SKM-1 (cell line): ENCODE measurements around the gene AKAP9.
"Not testable (repeated sequence)": the region's sequence is repeated elsewhere in the genome, so short reads cannot be mapped to it uniquely, and the experiment has no call there.

Experiments
- DNase-seq: peaks from one replicate; lab custom pipeline; 2025; ENCODE audit not compliant: unreplicated experiment; lab: John Stamatoyannopoulos, UW

AKAP9 gene

GRCh38 chr7:92133133-92133736 is 192.6 kb downstream of the AKAP9 start:
- peak; percentile 48 for DNase-seq

- DNase-seq: no peak
Measured at GRCh38 chr7:92133737-92134270, 193.1 kb downstream of the AKAP9 start.

- peak; percentile 65 for DNase-seq
Measured at GRCh38 chr7:92134271-92135051, 193.8 kb downstream of the AKAP9 start, which contains the start of gene CYP51A1. CYP51A1 (minus strand) TSS chr7:92134477; CDS start chr7:92134364, 113 bp downstream.

- no peak for DNase-seq
Measured at GRCh38 chr7:92135052-92135889, 194.6 kb downstream of the AKAP9 start.

- DNase-seq: no peak
Measured at GRCh38 chr7:92137557-92137956, 196.9 kb downstream of the AKAP9 start.

GRCh38 chr7:92141161-92141560 is 200.5 kb downstream of the AKAP9 start:
- no peak for DNase-seq

- DNase-seq: not testable (repeated sequence)
Measured at GRCh38 chr7:92142791-92143190, 202.1 kb downstream of the AKAP9 start.

GRCh38 chr7:92143192-92143880 is 202.7 kb downstream of the AKAP9 start:
- DNase-seq: not testable (repeated sequence)

GRCh38 chr7:92149736-92150239 is 209.1 kb downstream of the AKAP9 start:
- DNase-seq: no peak

GRCh38 chr7:92150450-92151017 is 209.9 kb downstream of the AKAP9 start:
- no peak for DNase-seq

- no peak for DNase-seq
Measured at GRCh38 chr7:92155108-92155739, 214.6 kb downstream of the AKAP9 start.

- DNase-seq: no peak
Measured at GRCh38 chr7:92156990-92157389, 216.3 kb downstream of the AKAP9 start.

GRCh38 chr7:92158660-92159575 is 218.3 kb downstream of the AKAP9 start:
- no peak for DNase-seq
